ENCODE measurements around the gene SEC24C. TPM values are rescaled to one million over a fixed set of nuclear protein-coding genes. Genes with fewer than 3 reads are reported as not detected.

Gene SEC24C
- polyA plus RNA-seq, 1 of the 3 experiments (the other 2 are of a cell fraction): 73.6 TPM

DNA sequence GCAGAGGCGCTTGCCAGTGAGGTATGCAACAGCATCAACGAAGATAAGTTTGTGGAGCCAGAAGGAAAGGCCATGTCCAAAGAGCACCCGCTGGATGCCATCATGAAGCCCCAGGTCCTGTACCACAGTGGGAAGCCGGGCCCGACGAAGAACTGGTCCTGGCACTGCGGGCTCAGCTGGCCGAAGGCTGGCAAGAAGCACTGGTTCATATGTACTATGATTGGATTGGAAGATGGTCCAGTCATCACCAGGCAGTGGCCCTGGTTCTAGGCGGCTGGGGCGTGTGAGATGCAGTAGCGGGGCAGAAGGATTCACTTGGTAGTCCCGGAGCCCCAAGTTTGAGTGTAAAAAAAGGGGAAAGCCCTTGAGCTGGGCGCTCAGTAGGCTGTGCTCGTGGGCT is 63.3 kb downstream of the SEC24C start:
- Histone ChIP-seq H3F3A (replicated peaks; ENCODE audit: insufficient read depth) (peaks cover 14% of the 10 kb centered on the region), H3K27me3 (ENCODE audit: insufficient read depth) (no peaks in the 10 kb centered on the region), H3K9me2 (no peaks in the 10 kb centered on the region), H3K9ac (no peak overlapping the region), H4K20me1 (ENCODE audit: insufficient read depth) (no peaks in the 10 kb centered on the region), H3K79me2 (ENCODE audit: insufficient read depth) (peaks cover 22% of the 10 kb centered on the region; the same call in 1 of the 2 replicates), H3K36me3 (replicated peaks in 1 of 2; ENCODE audit: control insufficient read depth in 1 of 2, insufficient read depth in 2 of 2, low read length in 1 of 2) (peaks cover 30 to 46% of the 10 kb centered on the region in 2 experiments), H3K4me2 (no peak overlapping the region), H2AFZ (ENCODE audit: low read depth) (no peak overlapping the region), H3K4me1 (ENCODE audit: control insufficient read depth in 1 of 2, insufficient read depth in 2 of 2, low read depth in 1 of 2, low read length in 1 of 2) (peaks cover 0 to 4% of the 10 kb centered on the region in 2 experiments; a peak in 2 of 4 replicates), H3K27ac (ENCODE audit: low read depth in 2 of 2, low read length in 1 of 2) (no peak overlapping the region), H3K4me3 (ENCODE audit: low read depth in 2 of 2, low read length in 1 of 2) (no peak overlapping the region), H3K9me3 (no peaks in the 10 kb centered on the region)
- ChIA-PET CTCF (interaction anchor here (0.8 to 0.9 kb wide), 2 partner anchors 8 to 21 kb away, joined by 3 read pairs; no protein-coding TSS in a partner anchor), POLR2A (no interaction called here)
- WGBS (ENCODE audit: low lambda C conversion rate): 95% methylated on average over 12 of the region's 14 CpGs
- no peak for DNase-seq
- no peak for TF ChIP-seq MXI1 (IDR thresholded peaks at IDR 0.05; ENCODE audit: low read depth, low read length)
- TF ChIP-seq JUND (IDR thresholded peaks at IDR 0.05): no peak
- no peak for TF ChIP-seq NRF1 (IDR thresholded peaks at IDR 0.05; ENCODE audit: low read depth, low read length)
- no peak for TF ChIP-seq FOSL2 (IDR thresholded peaks at IDR 0.05; ENCODE audit: borderline replicate concordance, low read depth)
- TF ChIP-seq, protein P1, sequence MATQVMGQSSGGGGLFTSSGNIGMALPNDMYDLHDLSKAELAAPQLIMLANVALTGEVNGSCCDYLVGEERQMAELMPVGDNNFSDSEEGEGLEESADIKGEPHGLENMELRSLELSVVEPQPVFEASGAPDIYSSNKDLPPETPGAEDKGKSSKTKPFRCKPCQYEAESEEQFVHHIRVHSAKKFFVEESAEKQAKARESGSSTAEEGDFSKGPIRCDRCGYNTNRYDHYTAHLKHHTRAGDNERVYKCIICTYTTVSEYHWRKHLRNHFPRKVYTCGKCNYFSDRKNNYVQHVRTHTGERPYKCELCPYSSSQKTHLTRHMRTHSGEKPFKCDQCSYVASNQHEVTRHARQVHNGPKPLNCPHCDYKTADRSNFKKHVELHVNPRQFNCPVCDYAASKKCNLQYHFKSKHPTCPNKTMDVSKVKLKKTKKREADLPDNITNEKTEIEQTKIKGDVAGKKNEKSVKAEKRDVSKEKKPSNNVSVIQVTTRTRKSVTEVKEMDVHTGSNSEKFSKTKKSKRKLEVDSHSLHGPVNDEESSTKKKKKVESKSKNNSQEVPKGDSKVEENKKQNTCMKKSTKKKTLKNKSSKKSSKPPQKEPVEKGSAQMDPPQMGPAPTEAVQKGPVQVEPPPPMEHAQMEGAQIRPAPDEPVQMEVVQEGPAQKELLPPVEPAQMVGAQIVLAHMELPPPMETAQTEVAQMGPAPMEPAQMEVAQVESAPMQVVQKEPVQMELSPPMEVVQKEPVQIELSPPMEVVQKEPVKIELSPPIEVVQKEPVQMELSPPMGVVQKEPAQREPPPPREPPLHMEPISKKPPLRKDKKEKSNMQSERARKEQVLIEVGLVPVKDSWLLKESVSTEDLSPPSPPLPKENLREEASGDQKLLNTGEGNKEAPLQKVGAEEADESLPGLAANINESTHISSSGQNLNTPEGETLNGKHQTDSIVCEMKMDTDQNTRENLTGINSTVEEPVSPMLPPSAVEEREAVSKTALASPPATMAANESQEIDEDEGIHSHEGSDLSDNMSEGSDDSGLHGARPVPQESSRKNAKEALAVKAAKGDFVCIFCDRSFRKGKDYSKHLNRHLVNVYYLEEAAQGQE (IDR thresholded peaks at IDR 0.05; ENCODE audit: low read depth, low read length): no peak
- no peak for TF ChIP-seq CHD2 (IDR thresholded peaks at IDR 0.05; ENCODE audit: low read length, partially characterized antibody)
- no peak for TF ChIP-seq SIN3A (IDR thresholded peaks at IDR 0.05; ENCODE audit: borderline replicate concordance, low read depth, low read length)
- TF ChIP-seq EP300 (IDR thresholded peaks at IDR 0.05; ENCODE audit: borderline replicate concordance in 1 of 2, low read depth in 1 of 2, low read length in 1 of 2): no peak
- no peak for TF ChIP-seq POLR2AphosphoS5 (IDR thresholded peaks at IDR 0.05; ENCODE audit: low read depth, low read length)
- no peak for TF ChIP-seq RFX5 (IDR thresholded peaks at IDR 0.05; ENCODE audit: low read length)
- TF ChIP-seq GABPA (IDR thresholded peaks at IDR 0.05; ENCODE audit: low read depth): no peak
- TF ChIP-seq SMC3 (IDR thresholded peaks at IDR 0.05; ENCODE audit: low read depth, low read length): no peak
- TF ChIP-seq FOXM1 (IDR thresholded peaks at IDR 0.05; ENCODE audit: low read depth): no peak
- no peak for TF ChIP-seq YY1 (IDR thresholded peaks at IDR 0.05; ENCODE audit: low read depth)
- no peak for TF ChIP-seq NFIC (IDR thresholded peaks at IDR 0.05; ENCODE audit: borderline replicate concordance)
- TF ChIP-seq, protein P2, sequence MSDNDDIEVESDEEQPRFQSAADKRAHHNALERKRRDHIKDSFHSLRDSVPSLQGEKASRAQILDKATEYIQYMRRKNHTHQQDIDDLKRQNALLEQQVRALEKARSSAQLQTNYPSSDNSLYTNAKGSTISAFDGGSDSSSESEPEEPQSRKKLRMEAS (IDR thresholded peaks at IDR 0.05; ENCODE audit: low read depth): no peak
